Fibroblast of lung (primary cell): ENCODE data around the gene DSCAML1. TPM values are rescaled to one million over a fixed set of nuclear protein-coding genes. Genes with fewer than 3 reads are reported as not detected.
A peak's percentile ranks its signal among the peaks of the same experiment; 100 is the strongest.

Experiments used
- DNase-seq, 2 donors: peaks; one replicate each; pipeline versions ENCODE4 v3.0.0 to v3.0.0-alpha.2; 2010; ENCODE audit warnings: low read depth in 2 of 2
- H2AFZ ChIP-seq: 2 replicates; pipeline ENCODE4 v1.5.1; 2012; ENCODE audit warnings: low read length, control low read depth, inconsistent platforms
- H3K27ac ChIP-seq: 2 replicates; pipeline ENCODE4 v1.5.1; 2011; ENCODE audit warnings: low read length, control low read depth; ENCODE audit not compliant: insufficient read depth
- H3K27me3 ChIP-seq: 2 replicates; pipeline ENCODE4 v1.5.1; 2011; ENCODE audit warnings: mild to moderate bottlenecking, low read length; ENCODE audit not compliant: control insufficient read depth, insufficient read depth
- H3K36me3 ChIP-seq: 2 replicates; pipeline ENCODE4 v1.5.1; 2011; ENCODE audit warnings: low read length; ENCODE audit not compliant: control insufficient read depth, insufficient read depth
- H3K4me1 ChIP-seq: 2 replicates; pipeline ENCODE4 v1.5.1; 2011; ENCODE audit warnings: low read length; ENCODE audit not compliant: control insufficient read depth, insufficient read depth; ENCODE audit errors: extremely low read depth
- H3K4me2 ChIP-seq: 2 replicates; pipeline ENCODE4 v1.5.1; 2011; ENCODE audit warnings: low read length, control low read depth; ENCODE audit not compliant: insufficient read depth; ENCODE audit errors: extremely low read depth
- H3K4me3 ChIP-seq, 4 experiments: fragments of 200-600 bp in 1 of 4; sonication (generic) in 1 of 4; replicated peaks in 1 of 4; 2 replicates each; pipeline ENCODE4 v1.5.1; 2011 to 2016; ENCODE audit warnings: low read length in 4 of 4, low read depth in 3 of 4, mild to moderate bottlenecking in 3 of 4, control low read depth in 2 of 4, inconsistent platforms in 1 of 4, mixed read lengths in 1 of 4; ENCODE audit not compliant: insufficient read depth in 1 of 4; ENCODE audit errors: control extremely low read depth in 1 of 4
- H3K79me2 ChIP-seq: 2 replicates; pipeline ENCODE4 v1.5.1; 2012; ENCODE audit warnings: mild to moderate bottlenecking, low read length, inconsistent platforms; ENCODE audit not compliant: control insufficient read depth, insufficient read depth
- H3K9ac ChIP-seq: 2 replicates; pipeline ENCODE4 v1.5.1; 2011; ENCODE audit warnings: mild to moderate bottlenecking, low read length, control low read depth; ENCODE audit not compliant: insufficient read depth
- H3K9me3 ChIP-seq: 2 replicates; pipeline ENCODE4 v1.5.1; 2012; ENCODE audit warnings: low read depth, low read length; ENCODE audit not compliant: control insufficient read depth, insufficient read depth
- H4K20me1 ChIP-seq: 2 replicates; pipeline ENCODE4 v1.5.1; 2011; ENCODE audit warnings: low read length; ENCODE audit not compliant: control insufficient read depth, insufficient read depth; ENCODE audit errors: extremely low read depth
- EZH2 ChIP-seq: IDR thresholded peaks from 2 replicates; pipeline ENCODE4 v1.5.1; 2012; ENCODE audit warnings: low read length, control low read depth, mild to moderate bottlenecking; ENCODE audit errors: missing control alignments
- polyA plus RNA-seq, 2 donors: library from polyadenylated mRNA; depleted of rRNA in 1 of 2; stranded (reverse) in 1 of 2; unstranded in 1 of 2; fragments of >200 nt; gene quantifications; 2 replicates each; pipeline ENCODE4 v1.2.1, GENCODE V29; 2011 to 2012; ENCODE audit warnings: missing spikeins in 1 of 2
- total RNA-seq: library from RNA; depleted of rRNA; stranded (reverse); fragments of >200 nt; gene quantifications from 2 replicates; pipeline ENCODE4 v1.2.1, GENCODE V29; 2014
- TF ChIP-seq, protein P1 (sequence below), 2 donors: IDR thresholded peaks in 1 of 2; conservative IDR thresholded peaks in 1 of 2; 1 replicate in 1 of 2; 2 replicates in 1 of 2; pipeline ENCODE4 v1.5.1; 2011 to 2012; ENCODE audit warnings: low read length in 2 of 2, control low read depth in 1 of 2, inconsistent platforms in 1 of 2, low read depth in 1 of 2, mild to moderate bottlenecking in 1 of 2

DSCAML1 gene
- total and polyA plus RNA-seq, 2 donors (not counting 1 experiment from before 2014, with no cell fraction given) = not detected

DNA sequence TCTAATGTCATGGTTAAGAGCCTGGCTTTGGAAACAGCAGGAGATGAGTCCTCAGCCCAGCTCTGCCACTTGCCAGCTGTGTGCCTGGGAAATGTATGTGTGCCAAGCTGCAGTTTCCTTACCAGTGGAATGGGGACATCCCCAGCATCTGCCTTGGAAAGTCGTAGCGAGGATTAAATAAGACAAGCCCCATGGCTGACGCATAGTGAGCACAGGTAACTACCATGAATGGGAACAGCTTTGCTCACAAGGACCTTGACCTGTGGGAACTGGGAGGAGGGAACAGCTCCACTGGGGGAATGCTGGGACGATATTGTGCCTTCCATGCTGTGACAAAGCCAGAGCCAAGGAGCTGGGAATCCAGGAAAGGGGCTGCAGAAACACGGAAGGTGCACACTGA is 2.6 kb upstream of the DSCAML1 start:
- H3K36me3 ChIP-seq = no peaks in the 10 kb centered on the region

DNA sequence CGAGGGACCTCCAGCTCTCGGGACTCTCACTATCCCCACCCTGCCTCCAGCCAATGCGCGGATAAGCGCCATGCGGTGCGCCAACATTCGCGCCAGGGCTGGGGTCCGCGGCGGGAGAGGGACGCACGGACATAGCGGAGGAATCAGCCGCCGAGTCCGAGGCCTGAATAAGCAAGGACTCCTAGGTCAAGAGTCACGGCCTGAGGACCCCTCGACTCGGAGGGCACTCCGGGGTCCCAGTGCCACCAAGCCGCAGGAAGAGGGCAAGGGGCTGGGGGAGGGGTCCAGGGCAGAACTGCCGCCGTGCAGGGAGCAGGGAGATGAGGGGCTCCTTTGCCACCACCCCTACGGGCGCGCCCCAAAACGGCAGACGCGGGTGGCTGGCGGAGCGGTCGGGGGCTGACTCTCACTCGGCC is 552 bp downstream of the DSCAML1 start:
- H3K9ac ChIP-seq = no peak overlapping the region
- no peaks in the 10 kb centered on the region for H3K4me1 ChIP-seq
- H3K79me2 ChIP-seq = no peaks in the 10 kb centered on the region
- H3K27ac ChIP-seq = no peak overlapping the region
- no peak overlapping the region for H3K4me2 ChIP-seq
- peak; percentile 8 for TF ChIP-seq EZH2
- TF ChIP-seq, protein P1, sequence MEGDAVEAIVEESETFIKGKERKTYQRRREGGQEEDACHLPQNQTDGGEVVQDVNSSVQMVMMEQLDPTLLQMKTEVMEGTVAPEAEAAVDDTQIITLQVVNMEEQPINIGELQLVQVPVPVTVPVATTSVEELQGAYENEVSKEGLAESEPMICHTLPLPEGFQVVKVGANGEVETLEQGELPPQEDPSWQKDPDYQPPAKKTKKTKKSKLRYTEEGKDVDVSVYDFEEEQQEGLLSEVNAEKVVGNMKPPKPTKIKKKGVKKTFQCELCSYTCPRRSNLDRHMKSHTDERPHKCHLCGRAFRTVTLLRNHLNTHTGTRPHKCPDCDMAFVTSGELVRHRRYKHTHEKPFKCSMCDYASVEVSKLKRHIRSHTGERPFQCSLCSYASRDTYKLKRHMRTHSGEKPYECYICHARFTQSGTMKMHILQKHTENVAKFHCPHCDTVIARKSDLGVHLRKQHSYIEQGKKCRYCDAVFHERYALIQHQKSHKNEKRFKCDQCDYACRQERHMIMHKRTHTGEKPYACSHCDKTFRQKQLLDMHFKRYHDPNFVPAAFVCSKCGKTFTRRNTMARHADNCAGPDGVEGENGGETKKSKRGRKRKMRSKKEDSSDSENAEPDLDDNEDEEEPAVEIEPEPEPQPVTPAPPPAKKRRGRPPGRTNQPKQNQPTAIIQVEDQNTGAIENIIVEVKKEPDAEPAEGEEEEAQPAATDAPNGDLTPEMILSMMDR (conservative IDR thresholded peaks at IDR 0.05 in 1 of 2, IDR thresholded peaks at IDR 0.05 in 1 of 2; ENCODE audit: low read depth in 1 of 2, low read length in 2 of 2) = no peak
- no peak overlapping the region for H3K4me3 ChIP-seq
- no peak for DNase-seq
- H3K36me3 ChIP-seq = no peaks in the 10 kb centered on the region
- H3K9me3 ChIP-seq = no peaks in the 10 kb centered on the region
- H4K20me1 ChIP-seq = no peaks in the 10 kb centered on the region
- no peak overlapping the region for H2AFZ ChIP-seq
- H3K27me3 ChIP-seq = peaks cover 25% of the 10 kb centered on the region

More for the DNA sequence above, 2.6 kb upstream of the DSCAML1 start:
- no peaks in the 10 kb centered on the region for H3K9me3 ChIP-seq
- no peak for DNase-seq
- no peaks in the 10 kb centered on the region for H4K20me1 ChIP-seq
- H3K4me1 ChIP-seq = no peaks in the 10 kb centered on the region
- H3K27me3 ChIP-seq = peaks cover 25% of the 10 kb centered on the region
- H3K4me2 ChIP-seq = no peak overlapping the region
- H3K79me2 ChIP-seq = no peaks in the 10 kb centered on the region
- H3K4me3 ChIP-seq = no peak overlapping the region
- H3K9ac ChIP-seq = no peak overlapping the region
- TF ChIP-seq, protein P1 (conservative IDR thresholded peaks at IDR 0.05 in 1 of 2, IDR thresholded peaks at IDR 0.05 in 1 of 2; ENCODE audit: low read depth in 1 of 2, low read length in 2 of 2) = no peak
- TF ChIP-seq EZH2 = no peak
- no peak overlapping the region for H3K27ac ChIP-seq
- no peak overlapping the region for H2AFZ ChIP-seq

DNA sequence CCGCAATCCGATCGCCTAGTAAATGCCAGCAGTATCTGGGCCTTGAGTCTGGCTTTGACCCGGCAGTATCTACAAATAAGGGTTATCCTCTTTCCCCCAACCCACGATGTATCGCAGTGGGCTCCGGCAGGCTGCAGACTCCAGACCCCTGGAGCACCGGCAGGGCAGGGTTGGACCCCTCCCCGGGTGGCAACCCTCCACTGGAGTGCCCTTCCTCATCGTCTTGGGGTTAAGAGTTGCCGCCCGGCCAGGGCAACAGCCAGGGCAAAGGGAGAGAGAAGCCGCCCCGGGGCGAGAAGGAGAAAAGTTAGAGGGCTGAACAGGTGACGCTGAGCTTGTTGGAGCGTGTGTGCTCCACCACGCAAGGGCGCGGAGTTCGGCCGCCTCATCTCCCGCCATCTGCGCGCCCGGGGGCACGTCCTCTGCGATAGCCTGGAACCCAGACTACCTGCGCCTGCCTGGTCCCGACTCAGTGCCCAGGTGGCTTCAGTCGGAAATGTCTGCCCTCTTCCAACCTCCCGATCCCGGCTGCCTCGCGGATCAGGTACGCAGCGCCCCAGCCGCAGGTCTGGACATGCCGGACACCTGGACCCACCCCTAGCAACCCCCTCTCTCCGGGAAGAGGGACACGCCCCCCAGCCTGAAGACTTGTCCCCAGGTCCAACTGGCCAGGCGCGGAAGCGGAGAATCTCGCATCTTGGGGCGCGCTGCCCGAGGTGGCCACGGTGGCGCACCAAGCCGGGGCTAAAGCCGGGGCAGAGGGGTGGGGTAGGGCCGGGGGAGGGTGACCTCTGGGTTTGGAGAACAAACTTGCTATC is 1.2 kb downstream of the DSCAML1 start:
- TF ChIP-seq EZH2 = no peak
- TF ChIP-seq, protein P1 (conservative IDR thresholded peaks at IDR 0.05 in 1 of 2, IDR thresholded peaks at IDR 0.05 in 1 of 2; ENCODE audit: low read depth in 1 of 2, low read length in 2 of 2) = no peak
- no peak overlapping the region for H2AFZ ChIP-seq
- no peak overlapping the region for H3K4me3 ChIP-seq
- no peaks in the 10 kb centered on the region for H3K9me3 ChIP-seq
- no peaks in the 10 kb centered on the region for H3K4me1 ChIP-seq
- no peaks in the 10 kb centered on the region for H4K20me1 ChIP-seq
- peaks cover 25% of the 10 kb centered on the region for H3K27me3 ChIP-seq
- H3K79me2 ChIP-seq = no peaks in the 10 kb centered on the region
- no peaks in the 10 kb centered on the region for H3K36me3 ChIP-seq
- H3K9ac ChIP-seq = no peak overlapping the region
- no peak overlapping the region for H3K27ac ChIP-seq
- H3K4me2 ChIP-seq = no peak overlapping the region
- DNase-seq = no peak
